Activated B cell treated with CpG ODN at 0.5 μM for 24 hours (primary cell): Measurements from ENCODE around the gene VCAN. TPM values are rescaled to one million over a fixed set of nuclear protein-coding genes. Genes with fewer than 3 reads are reported as not detected.

Experiments used
- ATAC-seq: fragments of 200-7000 bp; cut with Tn5 transposase; one replicate; pipeline ENCODE4 v1.10.0; 2021; ENCODE audit warnings: low read depth, mild to moderate bottlenecking, moderate library complexity
- CTCF ChIA-PET: fragments of 350-600 bp; sonication (Branson Sonifier 250); formaldehyde crosslinking; loops from one replicate; lab custom pipeline; 2021; ENCODE audit warnings: antibody characterized with exemption; lab: Charles Lee
- POLR2A ChIA-PET: fragments of 350-600 bp; sonication (Branson Sonifier 250); formaldehyde crosslinking; loops from one replicate; lab custom pipeline; 2021; ENCODE audit warnings: antibody characterized with exemption; lab: Charles Lee
- DNase-seq: peaks from one replicate; pipeline ENCODE4 v3.0.0; 2022
- H3K27ac Mint-ChIP-seq: one replicate; pipeline ENCODE4 v1.8.0; 2020; ENCODE audit warnings: mixed read lengths
- H3K27me3 Mint-ChIP-seq: one replicate; pipeline ENCODE4 v1.8.0; 2021; ENCODE audit warnings: mixed read lengths
- H3K36me3 Mint-ChIP-seq: one replicate; pipeline ENCODE4 v1.8.0; 2021; ENCODE audit warnings: low read depth, mixed read lengths
- H3K4me1 Mint-ChIP-seq: one replicate; pipeline ENCODE4 v1.8.0; 2021; ENCODE audit warnings: mixed read lengths
- H3K4me3 Mint-ChIP-seq: one replicate; pipeline ENCODE4 v1.8.0; 2020; ENCODE audit warnings: mild to moderate bottlenecking, mixed read lengths
- H3K9me3 Mint-ChIP-seq: one replicate; pipeline ENCODE4 v1.8.0; 2020; ENCODE audit warnings: mixed read lengths
- CTCF ChIP-seq: fragments of 200-600 bp; IDR thresholded peaks from one replicate; pipeline ENCODE4 v1.8.0; 2022; ENCODE audit warnings: antibody characterized with exemption, mild to moderate bottlenecking
- intact Hi-C: fragments of 100-400 bp; cut with micrococcal nuclease; formaldehyde crosslinking; loops from one replicate; pipeline ENCODE4 v1.15.1; 2024
- total RNA-seq: library from RNA; stranded (reverse); gene quantifications from 2 replicates; pipeline ENCODE4 v1.2.3, GENCODE V29; 2022

The VCAN gene
- total RNA-seq, 1 donor from 2014 or later, result 0.16 TPM

GRCh38 chr5:83518319-83519061, 46.9 kb downstream of the VCAN start:
- DNase-seq, result no peak
- Mint-ChIP-seq H3K27me3 (no peaks in the 10 kb centered on the region), H3K27ac (no peak overlapping the region), H3K36me3 (no peaks in the 10 kb centered on the region), H3K4me1 (no peaks in the 10 kb centered on the region), H3K9me3 (no peaks in the 10 kb centered on the region), H3K4me3 (no peak overlapping the region)
- no peak for TF ChIP-seq CTCF
- ChIA-PET CTCF (no interaction called here), POLR2A (no interaction called here)
- intact Hi-C loops, result no loop called here
- no peak for ATAC-seq

GRCh38 chr5:83522446-83522845, 50.9 kb downstream of the VCAN start:
- ChIA-PET POLR2A (no interaction called here), CTCF (no interaction called here)
- Mint-ChIP-seq H3K4me1 (no peaks in the 10 kb centered on the region), H3K4me3 (no peak overlapping the region), H3K27me3 (no peaks in the 10 kb centered on the region), H3K27ac (no peak overlapping the region), H3K36me3 (no peaks in the 10 kb centered on the region), H3K9me3 (no peaks in the 10 kb centered on the region)
- intact Hi-C loops, result no loop called here
- DNase-seq, result no peak
- TF ChIP-seq CTCF, result no peak
- no peak for ATAC-seq

GRCh38 chr5:83523929-83524328, 52.4 kb downstream of the VCAN start:
- Mint-ChIP-seq H3K4me1 (no peaks in the 10 kb centered on the region), H3K4me3 (no peak overlapping the region), H3K27ac (no peak overlapping the region), H3K9me3 (no peaks in the 10 kb centered on the region), H3K36me3 (no peaks in the 10 kb centered on the region), H3K27me3 (no peaks in the 10 kb centered on the region)
- no peak for TF ChIP-seq CTCF
- intact Hi-C loops, result no loop called here
- CTCF ChIA-PET, result no interaction called here
- DNase-seq (no peak), ATAC-seq (no peak)
- POLR2A ChIA-PET, result no interaction called here

- Mint-ChIP-seq H3K4me3 (no peak overlapping the region), H3K27me3 (no peaks in the 10 kb centered on the region), H3K36me3 (no peaks in the 10 kb centered on the region), H3K9me3 (no peaks in the 10 kb centered on the region), H3K4me1 (no peaks in the 10 kb centered on the region), H3K27ac (no peak overlapping the region)
- no peak for DNase-seq
- TF ChIP-seq CTCF, result no peak
- ChIA-PET POLR2A (no interaction called here), CTCF (no interaction called here)
- intact Hi-C loops, result no loop called here
- ATAC-seq, result no peak
These were observed 52.8 kb downstream of the VCAN start for GRCh38 chr5:83524345-83524744.

- no peaks in the 10 kb centered on the region for H3K9me3 Mint-ChIP-seq
- H3K4me1 Mint-ChIP-seq, result no peaks in the 10 kb centered on the region
- no peaks in the 10 kb centered on the region for H3K27me3 Mint-ChIP-seq
- no peak for TF ChIP-seq CTCF
- POLR2A ChIA-PET, result no interaction called here
- no peak for DNase-seq
- intact Hi-C loops, result no loop called here
- CTCF ChIA-PET, result no interaction called here
- ATAC-seq, result no peak
- no peaks in the 10 kb centered on the region for H3K36me3 Mint-ChIP-seq
- no peak overlapping the region for H3K4me3 Mint-ChIP-seq
- no peak overlapping the region for H3K27ac Mint-ChIP-seq
These were observed 53.4 kb downstream of the VCAN start for GRCh38 chr5:83524991-83525390.
